CD4-positive, alpha-beta memory T cell (primary cell): ENCODE results near the gene OPA1. TPM values are rescaled to one million over a fixed set of nuclear protein-coding genes. Genes with fewer than 3 reads are reported as not detected.

Experiments used
- CTCF ChIA-PET: fragments of 350-600 bp; sonication (Branson Sonifier 250); formaldehyde crosslinking; loops from one replicate; lab custom pipeline; 2021; ENCODE audit warnings: inconsistent platforms; ENCODE audit not compliant: partially characterized antibody; lab: Charles Lee
- POLR2A ChIA-PET: fragments of 350-600 bp; sonication (Branson Sonifier 250); formaldehyde crosslinking; loops from one replicate; lab custom pipeline; 2021; ENCODE audit not compliant: partially characterized antibody; lab: Charles Lee
- DNase-seq, 5 donors: peaks; one replicate each; pipeline versions ENCODE4 v3.0.0 to v3.0.0-alpha.2; 2020 to 2022; ENCODE audit warnings: mixed read lengths in 1 of 5
- H3K27ac ChIP-seq: one replicate; pipeline ENCODE4 v1.7.0; 2013; ENCODE audit warnings: low read depth, low read length
- H3K27me3 ChIP-seq: 2 replicates; pipeline ENCODE4 v1.7.0; 2013; ENCODE audit warnings: mild to moderate bottlenecking, low read length, moderate library complexity; ENCODE audit not compliant: insufficient read depth
- H3K36me3 ChIP-seq: 2 replicates; pipeline ENCODE4 v1.7.0; 2013; ENCODE audit warnings: mild to moderate bottlenecking, low read length, moderate library complexity; ENCODE audit not compliant: insufficient read depth
- H3K4me1 ChIP-seq: 2 replicates; pipeline ENCODE4 v1.7.0; 2013; ENCODE audit warnings: mild to moderate bottlenecking, low read length, moderate library complexity; ENCODE audit not compliant: insufficient read depth
- H3K4me3 ChIP-seq, 2 donors: one replicate each; pipeline ENCODE4 v1.7.0; 2013; ENCODE audit warnings: low read length in 2 of 2, mild to moderate bottlenecking in 1 of 2
- H3K9me3 ChIP-seq, 2 donors: one replicate each; pipeline ENCODE4 v1.7.0; 2013; ENCODE audit warnings: low read length in 2 of 2, control low read depth in 1 of 2; ENCODE audit not compliant: control insufficient read depth in 1 of 2
- H3K27ac Mint-ChIP-seq, 7 donors: one replicate each; pipeline ENCODE4 v1.8.0; 2020 to 2021; ENCODE audit warnings: mixed read lengths in 7 of 7, mild to moderate bottlenecking in 6 of 7, inconsistent platforms in 3 of 7, moderate library complexity in 3 of 7
- H3K27me3 Mint-ChIP-seq, 2 donors: one replicate each; pipeline ENCODE4 v1.8.0; 2020 to 2021; ENCODE audit warnings: mixed read lengths in 2 of 2
- H3K36me3 Mint-ChIP-seq, 2 donors: one replicate each; pipeline ENCODE4 v1.8.0; 2020 to 2021; ENCODE audit warnings: mixed read lengths in 2 of 2, inconsistent platforms in 1 of 2, mild to moderate bottlenecking in 1 of 2
- H3K4me1 Mint-ChIP-seq, 4 donors: one replicate each; pipeline ENCODE4 v1.8.0; 2020 to 2021; ENCODE audit warnings: mixed read lengths in 4 of 4, mild to moderate bottlenecking in 1 of 4
- H3K4me3 Mint-ChIP-seq, 8 donors: one replicate each; pipeline ENCODE4 v1.8.0; 2020 to 2021; ENCODE audit warnings: mixed read lengths in 8 of 8, mild to moderate bottlenecking in 7 of 8, moderate library complexity in 6 of 8, inconsistent platforms in 3 of 8
- H3K9me3 Mint-ChIP-seq, 8 donors: one replicate each; pipeline ENCODE4 v1.8.0; 2020 to 2021; ENCODE audit warnings: mixed read lengths in 8 of 8, mild to moderate bottlenecking in 5 of 8, inconsistent platforms in 3 of 8, moderate library complexity in 1 of 8
- intact Hi-C: fragments of 100-400 bp; cut with micrococcal nuclease; formaldehyde crosslinking; loops from one replicate; pipeline ENCODE4 v1.15.1; 2023
- polyA plus RNA-seq, 2 donors: library from polyadenylated mRNA; unstranded; fragments of 300-500 nt; fragmentation: Illumina TruSeq; gene quantifications; one replicate each; pipeline ENCODE4 v1.2.3, GENCODE V29; 2021
- total RNA-seq, 2 experiments: library from RNA; stranded (reverse); gene quantifications; one replicate each; pipeline ENCODE4 v1.2.3, GENCODE V29; 2021

The OPA1 gene
- total and polyA plus RNA-seq, 4 experiments from 2014 or later, result 19.8 to 59.8 (median 39.9) TPM

DNA sequence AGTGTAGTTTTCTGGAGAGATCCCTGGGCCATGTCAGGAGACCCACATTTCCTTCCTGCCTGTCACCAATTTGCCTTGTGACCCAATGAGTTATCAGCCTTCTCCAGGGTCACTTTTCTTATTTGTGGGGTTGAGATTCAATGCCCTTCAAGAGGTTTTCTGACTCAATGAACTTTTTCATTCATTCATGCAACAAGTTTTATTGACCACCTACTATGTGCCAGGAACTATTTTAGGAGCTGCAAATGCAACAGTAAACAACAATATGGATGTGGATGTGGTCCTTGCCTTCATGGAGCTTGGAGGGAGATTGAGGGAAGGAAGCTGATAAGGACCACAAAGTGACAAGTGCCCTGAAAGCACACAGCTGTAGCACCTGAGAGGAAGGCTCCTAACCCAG, 142.8 kb downstream of the OPA1 start:
- CTCF ChIA-PET, result no interaction called here

DNA sequence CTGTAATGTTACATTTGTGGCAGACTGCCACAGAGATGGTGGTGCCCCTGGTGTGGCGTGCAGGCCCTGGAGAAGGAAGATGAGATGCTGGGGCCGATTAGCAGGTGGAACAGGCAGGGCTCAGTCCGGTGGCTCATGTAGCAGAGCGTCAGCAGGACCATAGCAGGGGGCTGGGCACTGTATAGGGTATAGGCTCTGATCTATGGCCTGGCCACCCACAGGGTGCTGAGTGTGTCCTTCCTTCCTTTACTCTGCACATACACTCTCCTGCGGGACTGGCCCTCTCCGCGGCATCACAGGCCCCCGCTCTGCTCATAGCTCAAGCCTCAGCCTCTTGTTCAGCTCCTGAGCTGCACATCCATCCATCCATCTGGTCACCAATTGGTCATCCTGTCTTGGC, 143.6 kb downstream of the OPA1 start:
- no peak for DNase-seq
- Mint-ChIP-seq H3K27ac (no peak overlapping the region), H3K4me1 (no peaks in the 10 kb centered on the region), H3K27me3 (peaks cover 0 to 2% of the 10 kb centered on the region in 2 donors), H3K9me3 (no peaks in the 10 kb centered on the region), H3K36me3 (no peaks in the 10 kb centered on the region), H3K4me3 (no peak overlapping the region)
- Histone ChIP-seq H3K4me1 (no peaks in the 10 kb centered on the region), H3K36me3 (no peaks in the 10 kb centered on the region), H3K27ac (no peak overlapping the region), H3K27me3 (no peaks in the 10 kb centered on the region), H3K9me3 (no peaks in the 10 kb centered on the region), H3K4me3 (no peak overlapping the region)
- POLR2A ChIA-PET, result no interaction called here
- CTCF ChIA-PET, result no interaction called here
- intact Hi-C loops, result no loop called here

More for the DNA sequence above, 142.8 kb downstream of the OPA1 start:
- Mint-ChIP-seq H3K9me3 (no peaks in the 10 kb centered on the region), H3K27ac (no peak overlapping the region), H3K27me3 (peaks cover 0 to 2% of the 10 kb centered on the region in 2 donors), H3K4me1 (no peaks in the 10 kb centered on the region), H3K4me3 (no peak overlapping the region), H3K36me3 (no peaks in the 10 kb centered on the region)
- Histone ChIP-seq H3K4me3 (no peak overlapping the region), H3K36me3 (no peaks in the 10 kb centered on the region), H3K27me3 (no peaks in the 10 kb centered on the region), H3K27ac (no peak overlapping the region), H3K4me1 (no peaks in the 10 kb centered on the region), H3K9me3 (no peaks in the 10 kb centered on the region)
- POLR2A ChIA-PET, result no interaction called here
- intact Hi-C loops, result no loop called here
- no peak for DNase-seq

DNA sequence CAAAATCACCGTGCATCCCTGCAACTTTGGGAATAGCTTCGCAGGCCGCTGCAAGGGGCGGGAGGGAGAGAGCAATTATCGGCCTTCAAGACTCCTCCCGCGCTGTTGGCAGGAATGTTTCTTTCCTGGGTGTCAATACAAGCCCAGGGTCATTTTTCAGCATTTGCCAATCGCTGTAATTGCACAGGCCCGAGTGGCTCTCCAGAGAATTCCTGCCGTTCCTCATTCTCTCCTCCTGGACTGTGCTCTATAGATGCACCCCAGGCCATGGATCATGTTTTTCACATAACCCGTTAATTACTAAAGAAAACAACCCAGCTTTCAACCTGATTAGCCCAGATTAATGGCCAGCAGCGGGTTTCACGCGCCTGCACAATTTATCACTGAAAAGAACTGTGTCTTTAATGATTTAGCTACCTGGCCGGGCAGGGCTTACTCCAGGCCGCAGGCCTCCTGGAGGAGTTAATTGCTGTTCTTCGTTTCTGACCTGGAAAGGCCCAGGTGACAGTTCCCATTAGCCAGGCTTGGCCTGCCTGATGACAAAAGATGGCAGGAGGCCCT, 144.3 kb downstream of the OPA1 start:
- H3K27ac ChIP-seq, result no peak overlapping the region
- H3K27me3 Mint-ChIP-seq, result peaks cover 0 to 2% of the 10 kb centered on the region in 2 donors
- ChIA-PET CTCF (no interaction called here), POLR2A (no interaction called here)
- H3K9me3 ChIP-seq, result no peaks in the 10 kb centered on the region
- no peaks in the 10 kb centered on the region for H3K27me3 ChIP-seq
- no peak overlapping the region for H3K4me3 ChIP-seq
- H3K36me3 Mint-ChIP-seq, result no peaks in the 10 kb centered on the region
- H3K27ac Mint-ChIP-seq, result no peak overlapping the region
- DNase-seq, result no peak
- no peaks in the 10 kb centered on the region for H3K9me3 Mint-ChIP-seq
- intact Hi-C loops, result no loop called here
- H3K4me1 ChIP-seq, result no peaks in the 10 kb centered on the region
- H3K36me3 ChIP-seq, result no peaks in the 10 kb centered on the region
- H3K4me1 Mint-ChIP-seq, result no peaks in the 10 kb centered on the region
- H3K4me3 Mint-ChIP-seq, result no peak overlapping the region

DNA sequence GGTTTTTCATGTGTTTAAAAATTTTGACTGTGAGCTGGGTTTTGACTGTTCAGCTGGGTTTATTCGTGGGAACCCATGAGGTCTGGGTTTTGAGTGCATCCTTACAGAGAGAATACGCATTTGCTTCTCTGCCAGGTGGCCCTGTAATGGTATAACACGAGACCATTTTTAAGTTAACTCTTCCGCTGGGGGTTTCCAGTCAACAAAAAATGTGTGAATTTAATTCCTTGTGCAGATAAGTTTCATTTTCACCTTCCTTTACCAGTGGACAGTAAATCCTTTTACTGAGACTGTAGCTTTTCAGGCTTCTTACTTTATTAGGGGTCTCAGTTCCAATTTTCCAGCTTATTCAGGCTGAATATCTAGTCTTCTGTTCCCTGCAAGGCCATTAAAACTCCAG, 149.6 kb downstream of the OPA1 start:
- Mint-ChIP-seq H3K27ac (no peak overlapping the region), H3K4me1 (peaks cover 0 to 6% (median 5%) of the 10 kb centered on the region in 4 donors), H3K36me3 (no peaks in the 10 kb centered on the region), H3K27me3 (peaks cover 5 to 8% of the 10 kb centered on the region in 2 donors), H3K9me3 (no peaks in the 10 kb centered on the region), H3K4me3 (no peak overlapping the region)
- H3K4me1 ChIP-seq, result no peaks in the 10 kb centered on the region
- intact Hi-C loops, result no loop called here
- H3K9me3 ChIP-seq, result no peaks in the 10 kb centered on the region
- no peaks in the 10 kb centered on the region for H3K36me3 ChIP-seq
- DNase-seq, result no peak
- no peak overlapping the region for H3K4me3 ChIP-seq
- CTCF ChIA-PET, result interaction anchor here (1.2 kb wide), 1 partner anchor 573 kb away, joined by 4 read pairs; no protein-coding TSS in a partner anchor
- POLR2A ChIA-PET, result no interaction called here
- H3K27ac ChIP-seq, result no peak overlapping the region
- no peaks in the 10 kb centered on the region for H3K27me3 ChIP-seq

DNA sequence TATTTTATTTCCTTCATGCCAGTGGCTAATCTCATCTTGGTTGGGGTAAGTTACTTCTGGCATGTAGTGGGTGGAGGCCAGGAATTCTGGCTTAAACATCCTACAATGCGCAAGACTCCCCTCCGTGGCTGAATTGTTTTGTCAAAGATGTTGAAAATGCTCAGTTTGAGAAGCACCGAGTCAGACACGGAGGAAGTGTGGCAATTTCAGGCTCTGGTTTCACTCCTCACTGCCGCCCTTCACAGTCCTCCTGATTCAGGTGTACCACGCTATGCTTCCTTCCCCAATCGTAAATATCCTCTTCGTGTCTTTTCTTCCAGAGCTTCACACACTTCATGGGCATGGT, 150.7 kb downstream of the OPA1 start:
- peaks cover 0 to 6% (median 5%) of the 10 kb centered on the region in 4 donors for H3K4me1 Mint-ChIP-seq
- peak overlapping the region in 1 of 7 donors; percentile 68 for H3K27ac Mint-ChIP-seq
- CTCF ChIA-PET, result interaction anchor here (1.2 kb wide), 1 partner anchor 572 kb away, joined by 4 read pairs; no protein-coding TSS in a partner anchor
- peak overlapping the region in 2 of 8 donors; percentile 32 to 45 for H3K4me3 Mint-ChIP-seq
- Histone ChIP-seq H3K4me3 (no peak overlapping the region), H3K27ac (no peak overlapping the region), H3K9me3 (no peaks in the 10 kb centered on the region), H3K4me1 (no peaks in the 10 kb centered on the region), H3K36me3 (no peaks in the 10 kb centered on the region), H3K27me3 (no peaks in the 10 kb centered on the region)
- DNase-seq, result no peak
- intact Hi-C loops, result no loop called here
- H3K27me3 Mint-ChIP-seq, result peaks cover 5 to 8% of the 10 kb centered on the region in 2 donors
- H3K9me3 Mint-ChIP-seq, result no peaks in the 10 kb centered on the region
- POLR2A ChIA-PET, result no interaction called here
- H3K36me3 Mint-ChIP-seq, result no peaks in the 10 kb centered on the region

DNA sequence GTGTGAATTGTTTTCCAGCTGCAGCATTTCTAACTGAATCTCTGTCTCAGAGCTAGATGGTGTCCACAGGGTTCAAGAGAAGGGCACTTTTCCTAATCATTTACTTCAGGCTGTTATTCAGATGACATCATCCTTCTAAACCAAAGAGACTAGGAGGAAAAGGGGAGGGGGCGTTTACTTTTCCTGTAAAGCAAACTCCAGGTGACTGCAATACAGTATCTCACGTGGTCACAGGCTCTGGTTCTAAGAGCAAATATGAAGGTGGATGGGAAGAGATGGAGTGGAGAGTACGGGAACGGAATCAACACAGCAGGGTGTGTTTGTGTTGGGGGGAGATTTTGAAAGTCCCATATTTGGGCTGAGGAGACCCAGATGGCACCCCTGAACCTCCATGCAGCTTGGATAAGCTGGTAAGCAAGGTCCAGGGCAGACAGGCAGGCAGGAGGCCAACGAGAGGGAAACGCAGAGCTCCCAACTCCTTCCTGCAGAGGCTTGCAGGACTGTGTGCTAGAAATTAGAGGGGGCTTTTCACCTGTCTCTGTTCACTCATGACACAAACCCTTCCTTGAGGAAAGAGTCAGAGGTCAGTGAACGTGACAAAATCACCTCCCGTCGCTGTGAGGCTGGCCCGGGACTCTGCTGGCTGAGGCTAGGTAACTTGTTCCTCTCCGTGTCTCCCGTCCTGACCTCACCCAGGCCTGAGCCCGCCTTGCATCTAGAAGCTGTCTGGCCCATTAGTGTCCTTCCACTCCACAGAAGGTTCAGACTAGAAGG, 151.2 kb downstream of the OPA1 start:
- H3K4me1 ChIP-seq, result no peaks in the 10 kb centered on the region

DNA sequence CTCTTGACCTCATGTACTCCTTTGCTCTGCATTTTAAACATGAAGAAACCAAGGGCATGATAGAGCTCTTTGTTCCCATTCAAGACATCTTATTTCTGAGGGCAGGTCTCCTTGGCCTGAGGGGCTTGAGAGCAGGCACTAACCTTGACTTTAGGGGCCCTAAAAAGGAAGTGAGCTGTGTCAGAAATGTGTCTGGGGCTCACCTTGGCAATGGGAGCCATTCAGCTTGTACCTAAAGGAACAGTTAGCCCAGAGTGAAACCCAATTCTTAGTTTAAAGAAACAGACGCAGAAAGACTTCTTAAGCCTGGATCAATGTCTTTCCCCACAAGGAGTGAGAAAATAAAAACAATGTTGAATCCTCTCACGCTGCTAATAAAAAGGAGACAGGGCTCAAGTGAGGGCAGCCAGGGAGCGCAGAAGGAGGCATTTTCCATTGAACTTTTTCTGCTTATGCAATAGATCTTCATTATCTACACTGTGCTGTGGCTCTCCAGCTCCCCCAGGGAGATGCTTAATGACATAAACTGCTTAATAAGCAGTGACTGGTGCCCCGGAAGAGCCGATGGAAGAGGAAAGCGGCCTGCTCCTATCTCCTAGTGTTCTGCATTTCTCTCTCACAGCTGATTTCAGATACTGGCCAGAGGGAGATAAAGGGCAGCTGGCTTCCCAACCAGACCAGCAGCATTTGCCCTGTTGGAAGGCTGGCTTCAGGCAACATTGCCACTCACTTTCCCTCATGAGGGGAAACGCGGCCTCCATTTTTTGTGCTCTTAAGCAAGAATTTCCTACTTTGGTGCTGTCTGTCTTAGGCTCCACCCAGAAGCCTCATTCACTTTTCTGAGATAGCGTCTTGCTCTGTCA, 152.0 kb downstream of the OPA1 start:
- no peaks in the 10 kb centered on the region for H3K27me3 ChIP-seq
- no peaks in the 10 kb centered on the region for H3K36me3 ChIP-seq
- H3K27me3 Mint-ChIP-seq, result peaks cover 5 to 8% of the 10 kb centered on the region in 2 donors
- no peak overlapping the region for H3K27ac ChIP-seq
- H3K4me1 ChIP-seq, result no peaks in the 10 kb centered on the region
- intact Hi-C loops, result no loop called here
- no peaks in the 10 kb centered on the region for H3K9me3 ChIP-seq
- peak overlapping the region in 1 of 7 donors; percentile 27 for H3K27ac Mint-ChIP-seq
- ChIA-PET POLR2A (no interaction called here), CTCF (interaction anchor here (0.9 kb wide), 1 partner anchor 10 kb away, joined by 3 read pairs; no protein-coding TSS in a partner anchor)
- DNase-seq, result no peak
- H3K9me3 Mint-ChIP-seq, result peaks cover 0 to 1% (median 0%) of the 10 kb centered on the region in 8 donors
- peaks cover 0 to 6% (median 5%) of the 10 kb centered on the region in 4 donors for H3K4me1 Mint-ChIP-seq
- H3K4me3 Mint-ChIP-seq, result no peak overlapping the region
- H3K4me3 ChIP-seq, result no peak overlapping the region
- no peaks in the 10 kb centered on the region for H3K36me3 Mint-ChIP-seq

More for the DNA sequence above, 151.2 kb downstream of the OPA1 start:
- H3K9me3 Mint-ChIP-seq, result peaks cover 0 to 1% (median 0%) of the 10 kb centered on the region in 8 donors
- peaks cover 0 to 6% (median 5%) of the 10 kb centered on the region in 4 donors for H3K4me1 Mint-ChIP-seq
- intact Hi-C loops, result no loop called here
- H3K27ac Mint-ChIP-seq, result peak overlapping the region in 1 of 7 donors; percentile 68
- peak overlapping the region in 2 of 8 donors; percentile 32 to 45 for H3K4me3 Mint-ChIP-seq
- no peak overlapping the region for H3K4me3 ChIP-seq
- DNase-seq, result no peak
- H3K36me3 ChIP-seq, result no peaks in the 10 kb centered on the region
- no peak overlapping the region for H3K27ac ChIP-seq
- ChIA-PET CTCF (interaction anchor here (0.9 kb wide), 1 partner anchor 10 kb away, joined by 3 read pairs; no protein-coding TSS in a partner anchor), POLR2A (no interaction called here)
- no peaks in the 10 kb centered on the region for H3K9me3 ChIP-seq
- peaks cover 5 to 8% of the 10 kb centered on the region in 2 donors for H3K27me3 Mint-ChIP-seq
- H3K36me3 Mint-ChIP-seq, result no peaks in the 10 kb centered on the region
- no peaks in the 10 kb centered on the region for H3K27me3 ChIP-seq
